ENCODE results near the gene PLAC8L1. TPM values are rescaled to one million over a fixed set of nuclear protein-coding genes. Genes with fewer than 3 reads are reported as not detected.

Gene PLAC8L1
- total RNA-seq, 1 donor from 2014 or later: not detected

DNA sequence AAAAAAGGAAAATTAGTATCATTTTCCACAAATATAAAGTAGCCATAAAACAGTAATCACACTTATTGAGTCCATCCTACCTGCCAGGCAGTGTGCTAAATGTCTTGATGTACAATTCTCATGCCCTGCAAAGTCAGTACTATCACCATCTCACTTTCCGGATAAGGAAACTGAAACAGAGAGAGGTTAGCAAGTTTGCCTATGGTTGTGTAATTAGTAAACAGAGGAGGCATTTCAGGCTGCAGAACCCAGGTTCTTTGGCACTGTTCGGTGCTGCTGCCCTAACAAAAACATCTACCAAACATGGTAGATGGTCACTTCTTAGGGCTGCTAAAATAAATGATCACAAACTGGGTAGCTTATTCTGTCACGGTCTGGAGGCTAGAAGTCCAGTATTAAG is 22.6 kb downstream of the PLAC8L1 start:
- no peak for TF ChIP-seq POLR2A (IDR thresholded peaks at IDR 0.05)
- TF ChIP-seq POLR2AphosphoS5 (IDR thresholded peaks at IDR 0.05; ENCODE audit: insufficient read depth in 1 of 2, low read depth in 1 of 2): no peak
- TF ChIP-seq, protein P1, sequence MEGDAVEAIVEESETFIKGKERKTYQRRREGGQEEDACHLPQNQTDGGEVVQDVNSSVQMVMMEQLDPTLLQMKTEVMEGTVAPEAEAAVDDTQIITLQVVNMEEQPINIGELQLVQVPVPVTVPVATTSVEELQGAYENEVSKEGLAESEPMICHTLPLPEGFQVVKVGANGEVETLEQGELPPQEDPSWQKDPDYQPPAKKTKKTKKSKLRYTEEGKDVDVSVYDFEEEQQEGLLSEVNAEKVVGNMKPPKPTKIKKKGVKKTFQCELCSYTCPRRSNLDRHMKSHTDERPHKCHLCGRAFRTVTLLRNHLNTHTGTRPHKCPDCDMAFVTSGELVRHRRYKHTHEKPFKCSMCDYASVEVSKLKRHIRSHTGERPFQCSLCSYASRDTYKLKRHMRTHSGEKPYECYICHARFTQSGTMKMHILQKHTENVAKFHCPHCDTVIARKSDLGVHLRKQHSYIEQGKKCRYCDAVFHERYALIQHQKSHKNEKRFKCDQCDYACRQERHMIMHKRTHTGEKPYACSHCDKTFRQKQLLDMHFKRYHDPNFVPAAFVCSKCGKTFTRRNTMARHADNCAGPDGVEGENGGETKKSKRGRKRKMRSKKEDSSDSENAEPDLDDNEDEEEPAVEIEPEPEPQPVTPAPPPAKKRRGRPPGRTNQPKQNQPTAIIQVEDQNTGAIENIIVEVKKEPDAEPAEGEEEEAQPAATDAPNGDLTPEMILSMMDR (IDR thresholded peaks at IDR 0.05): no peak

DNA sequence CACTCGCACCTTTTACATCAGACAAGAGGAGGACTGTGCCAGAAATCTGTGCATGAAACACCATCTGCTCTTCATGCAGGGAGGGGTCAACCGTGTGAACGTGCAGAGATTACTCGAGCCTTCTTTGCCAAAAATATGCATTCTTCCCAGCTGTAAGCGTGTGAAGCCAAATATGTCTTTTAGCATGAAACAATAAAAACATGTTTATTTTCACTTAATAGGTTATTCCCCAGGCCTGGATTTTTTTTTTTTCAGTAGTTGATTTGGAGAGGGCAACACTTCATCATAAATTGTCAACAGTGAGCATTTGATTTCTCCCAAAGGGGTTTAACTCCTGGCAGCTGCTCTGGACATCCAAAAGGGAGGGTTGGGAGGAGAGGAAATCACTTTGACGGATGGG is 23.8 kb downstream of the PLAC8L1 start:
- DNase-seq (ENCODE audit: extremely low spot score in 2 of 2): no peak
- TF ChIP-seq POLR2AphosphoS5 (IDR thresholded peaks at IDR 0.05; ENCODE audit: insufficient read depth in 1 of 2, low read depth in 1 of 2) (no peak), POLR2A (IDR thresholded peaks at IDR 0.05) (no peak)
- TF ChIP-seq, protein P1 (IDR thresholded peaks at IDR 0.05): no peak
- intact Hi-C loops (cut with DNase I): no loop called here
- no peaks in the 10 kb centered on the region for H3K4me1 ChIP-seq
- H3K4me3 ChIP-seq: no peak overlapping the region
- H3K27me3 ChIP-seq: no peaks in the 10 kb centered on the region
- H3K36me3 ChIP-seq: no peaks in the 10 kb centered on the region
- no peaks in the 10 kb centered on the region for H3K9me3 ChIP-seq
- no peak overlapping the region for H3K27ac ChIP-seq

More for the DNA sequence above, 22.6 kb downstream of the PLAC8L1 start:
- no peak overlapping the region for H3K4me3 ChIP-seq
- H3K4me1 ChIP-seq: no peaks in the 10 kb centered on the region
- no peak overlapping the region for H3K27ac ChIP-seq
- intact Hi-C loops (cut with DNase I): no loop called here
- H3K36me3 ChIP-seq: no peaks in the 10 kb centered on the region
- DNase-seq (ENCODE audit: extremely low spot score in 2 of 2): no peak
- no peaks in the 10 kb centered on the region for H3K9me3 ChIP-seq
- no peaks in the 10 kb centered on the region for H3K27me3 ChIP-seq

DNA sequence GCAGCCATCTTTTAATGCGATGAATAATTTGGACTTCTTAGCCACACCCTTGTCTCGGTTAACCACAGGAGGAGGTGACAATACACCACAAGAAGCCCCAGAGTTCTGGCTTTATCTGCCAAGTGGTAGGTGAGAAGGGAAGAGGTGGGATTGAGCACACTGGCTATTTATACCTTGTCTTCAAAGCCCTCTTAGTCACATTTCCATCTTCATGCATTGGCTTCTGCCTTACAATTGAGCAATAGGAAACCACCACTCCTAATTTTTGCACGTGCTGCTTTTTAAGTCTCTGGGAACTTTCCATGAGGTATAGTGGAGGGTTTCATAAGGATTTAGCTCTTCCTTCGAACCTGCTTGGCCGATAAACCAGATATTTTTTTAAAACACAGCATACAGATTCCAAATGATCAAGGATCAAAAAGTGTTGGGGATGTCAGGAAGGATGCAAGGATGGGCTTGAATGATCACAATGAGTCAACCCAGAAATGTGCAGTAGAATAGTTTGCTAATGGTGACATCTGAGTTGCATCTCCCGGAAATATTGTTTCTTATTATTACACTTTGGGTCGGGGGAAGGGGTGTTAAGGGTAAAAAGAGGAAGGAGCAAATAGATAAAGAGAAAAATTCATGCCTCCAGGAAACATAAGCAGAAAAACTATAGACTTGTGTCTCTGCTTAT is 25.5 kb downstream of the PLAC8L1 start:
- DNase-seq (ENCODE audit: extremely low spot score in 2 of 2): no peak
- H3K27ac ChIP-seq: no peak overlapping the region
- no peaks in the 10 kb centered on the region for H3K9me3 ChIP-seq
- no peak overlapping the region for H3K4me3 ChIP-seq
- H3K27me3 ChIP-seq: no peaks in the 10 kb centered on the region
- intact Hi-C loops (cut with DNase I): no loop called here
- TF ChIP-seq POLR2AphosphoS5 (IDR thresholded peaks at IDR 0.05; ENCODE audit: insufficient read depth in 1 of 2, low read depth in 1 of 2) (no peak), POLR2A (IDR thresholded peaks at IDR 0.05) (no peak)
- TF ChIP-seq, protein P1 (IDR thresholded peaks at IDR 0.05): no peak
- H3K4me1 ChIP-seq: no peaks in the 10 kb centered on the region
- no peaks in the 10 kb centered on the region for H3K36me3 ChIP-seq

DNA sequence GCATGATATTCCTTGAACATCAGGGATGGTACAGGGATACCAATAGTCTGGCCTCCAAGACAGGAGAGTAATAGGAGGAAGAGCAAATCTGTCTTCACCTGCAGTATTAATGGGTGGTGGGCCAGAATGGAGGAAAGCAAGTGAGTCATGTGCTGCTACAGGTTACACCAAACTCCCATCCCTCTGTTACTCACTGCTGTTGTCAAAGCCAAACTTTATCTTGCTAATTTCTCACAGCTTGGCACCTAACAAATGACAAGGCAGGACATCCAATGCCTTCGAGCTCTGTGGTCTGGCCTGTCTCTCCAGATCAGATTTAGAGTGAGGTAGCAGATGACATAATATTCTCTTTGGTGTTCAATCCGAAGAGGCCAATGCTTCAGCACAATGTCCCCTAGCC is 26.8 kb downstream of the PLAC8L1 start:
- TF ChIP-seq POLR2A (IDR thresholded peaks at IDR 0.05): no peak
- no peak for TF ChIP-seq POLR2AphosphoS5 (IDR thresholded peaks at IDR 0.05; ENCODE audit: insufficient read depth in 1 of 2, low read depth in 1 of 2)
- TF ChIP-seq, protein P1 (IDR thresholded peaks at IDR 0.05): no peak
- H3K9me3 ChIP-seq: no peaks in the 10 kb centered on the region
- H3K27me3 ChIP-seq: no peaks in the 10 kb centered on the region
- no peak for DNase-seq (ENCODE audit: extremely low spot score in 2 of 2)
- H3K4me1 ChIP-seq: no peaks in the 10 kb centered on the region
- intact Hi-C loops (cut with DNase I): no loop called here
- no peak overlapping the region for H3K27ac ChIP-seq
- no peaks in the 10 kb centered on the region for H3K36me3 ChIP-seq
- no peak overlapping the region for H3K4me3 ChIP-seq

DNA sequence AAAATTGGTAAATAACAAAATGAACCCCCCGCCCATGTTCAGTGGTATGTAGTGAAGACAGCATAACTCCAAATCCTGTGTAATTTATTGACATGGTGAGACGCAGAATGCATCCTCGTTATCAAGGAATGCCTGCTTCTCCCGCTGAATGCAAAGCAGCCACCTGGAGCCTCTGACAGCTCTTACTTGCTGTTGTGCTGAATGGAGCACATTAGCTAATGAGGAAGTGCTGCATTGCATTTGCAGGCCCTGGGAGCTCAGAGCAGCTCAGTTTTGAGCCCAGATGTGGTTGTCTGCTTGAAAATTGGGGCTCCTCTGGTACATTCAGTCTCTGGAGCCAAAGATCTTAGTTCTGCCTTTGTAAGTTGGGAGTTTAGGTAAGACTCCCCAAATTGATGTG is 28.9 kb downstream of the PLAC8L1 start:
- Histone ChIP-seq H3K4me1 (no peaks in the 10 kb centered on the region), H3K4me3 (no peak overlapping the region), H3K9me3 (no peaks in the 10 kb centered on the region), H3K27ac (no peak overlapping the region), H3K36me3 (no peaks in the 10 kb centered on the region), H3K27me3 (no peaks in the 10 kb centered on the region)
- intact Hi-C loops (cut with DNase I): no loop called here
- no peak for DNase-seq (ENCODE audit: extremely low spot score in 2 of 2)
- TF ChIP-seq, protein P1 (IDR thresholded peaks at IDR 0.05): no peak
- no peak for TF ChIP-seq POLR2A (IDR thresholded peaks at IDR 0.05)
- no peak for TF ChIP-seq POLR2AphosphoS5 (IDR thresholded peaks at IDR 0.05; ENCODE audit: insufficient read depth in 1 of 2, low read depth in 1 of 2)
